GM12874 (cell line): ENCODE measurements around the gene KIF5C.

Experiments used
- TF ChIP-seq, protein P1 (sequence below): IDR thresholded peaks from 2 replicates; pipeline ENCODE4 v1.5.1; 2011; ENCODE audit warnings: low read depth, mild to moderate bottlenecking, control low read depth, low read length, moderate library complexity; ENCODE audit not compliant: insufficient read depth

Gene KIF5C

DNA sequence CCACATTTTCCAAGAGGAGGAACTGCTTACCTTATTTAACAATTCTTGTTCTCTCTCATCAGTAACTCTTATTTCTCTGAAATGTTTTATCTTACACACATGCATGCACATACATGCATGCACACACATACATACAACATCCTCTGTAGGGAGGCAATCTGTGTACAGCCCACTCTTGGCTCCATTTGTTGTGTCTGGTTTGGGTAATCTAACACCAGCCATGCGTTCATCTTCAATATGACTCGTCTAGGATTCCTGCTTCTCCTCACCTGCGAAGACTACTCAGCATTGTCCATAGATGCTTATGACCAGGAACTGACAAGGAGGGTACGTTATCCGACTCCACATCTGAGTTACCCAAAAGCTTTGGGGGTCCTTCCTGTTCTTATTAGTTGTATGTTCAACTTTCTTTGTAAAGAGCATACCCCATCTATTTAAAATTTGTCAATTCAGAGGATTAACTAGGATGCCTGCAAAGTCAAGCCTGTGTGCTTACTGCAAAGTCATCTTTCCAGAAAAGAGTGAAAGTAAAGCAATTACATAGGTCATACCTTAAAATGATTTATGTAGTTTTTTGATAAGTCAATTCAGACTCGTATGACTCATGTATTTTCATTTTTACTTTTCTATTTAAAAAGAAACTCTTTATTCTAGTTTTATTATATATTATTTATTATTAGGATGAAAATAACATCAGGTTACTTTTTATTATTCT, 181.7 kb downstream of the KIF5C start:
- TF ChIP-seq, protein P1, sequence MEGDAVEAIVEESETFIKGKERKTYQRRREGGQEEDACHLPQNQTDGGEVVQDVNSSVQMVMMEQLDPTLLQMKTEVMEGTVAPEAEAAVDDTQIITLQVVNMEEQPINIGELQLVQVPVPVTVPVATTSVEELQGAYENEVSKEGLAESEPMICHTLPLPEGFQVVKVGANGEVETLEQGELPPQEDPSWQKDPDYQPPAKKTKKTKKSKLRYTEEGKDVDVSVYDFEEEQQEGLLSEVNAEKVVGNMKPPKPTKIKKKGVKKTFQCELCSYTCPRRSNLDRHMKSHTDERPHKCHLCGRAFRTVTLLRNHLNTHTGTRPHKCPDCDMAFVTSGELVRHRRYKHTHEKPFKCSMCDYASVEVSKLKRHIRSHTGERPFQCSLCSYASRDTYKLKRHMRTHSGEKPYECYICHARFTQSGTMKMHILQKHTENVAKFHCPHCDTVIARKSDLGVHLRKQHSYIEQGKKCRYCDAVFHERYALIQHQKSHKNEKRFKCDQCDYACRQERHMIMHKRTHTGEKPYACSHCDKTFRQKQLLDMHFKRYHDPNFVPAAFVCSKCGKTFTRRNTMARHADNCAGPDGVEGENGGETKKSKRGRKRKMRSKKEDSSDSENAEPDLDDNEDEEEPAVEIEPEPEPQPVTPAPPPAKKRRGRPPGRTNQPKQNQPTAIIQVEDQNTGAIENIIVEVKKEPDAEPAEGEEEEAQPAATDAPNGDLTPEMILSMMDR = no peak

DNA sequence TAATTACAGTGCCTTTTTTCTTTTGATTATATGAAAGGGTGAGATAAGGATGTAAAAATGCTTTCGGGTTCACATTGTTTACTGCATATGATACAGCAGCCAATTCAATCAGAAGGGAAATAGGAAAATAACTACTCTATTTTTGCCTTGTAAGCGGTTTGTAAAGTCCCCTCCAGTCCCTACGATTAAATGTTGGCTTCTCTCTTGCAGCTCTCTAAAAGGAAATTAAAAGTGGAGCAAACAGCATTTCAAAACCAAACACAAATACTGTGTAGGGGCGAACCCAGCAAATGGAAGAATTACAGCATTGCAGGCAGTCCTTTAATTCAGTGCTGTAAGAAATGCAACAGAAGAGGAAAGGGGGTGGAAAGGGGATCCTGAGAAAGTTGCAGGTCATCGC, 182.4 kb downstream of the KIF5C start:
- TF ChIP-seq, protein P1 = no peak

DNA sequence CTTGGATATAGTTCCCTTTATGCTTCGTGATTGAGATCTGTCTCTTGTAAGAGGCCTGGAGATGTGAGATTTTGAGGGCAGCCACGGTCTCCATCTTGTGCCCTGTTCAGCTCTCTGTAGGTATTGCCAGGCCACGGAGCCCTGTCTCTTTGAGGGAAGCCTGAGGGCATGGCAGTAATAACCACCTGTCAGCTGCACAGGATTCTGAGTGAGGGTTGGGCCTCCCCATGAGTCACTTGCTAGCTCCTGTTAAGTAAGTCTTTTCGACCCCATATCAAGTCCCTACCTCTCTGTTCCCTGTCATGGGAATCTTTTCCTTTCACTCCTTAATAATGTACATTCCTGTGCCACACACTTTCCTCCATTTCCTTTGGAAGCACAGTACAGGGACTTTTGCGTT, 183.9 kb downstream of the KIF5C start:
- TF ChIP-seq, protein P1 = no peak

DNA sequence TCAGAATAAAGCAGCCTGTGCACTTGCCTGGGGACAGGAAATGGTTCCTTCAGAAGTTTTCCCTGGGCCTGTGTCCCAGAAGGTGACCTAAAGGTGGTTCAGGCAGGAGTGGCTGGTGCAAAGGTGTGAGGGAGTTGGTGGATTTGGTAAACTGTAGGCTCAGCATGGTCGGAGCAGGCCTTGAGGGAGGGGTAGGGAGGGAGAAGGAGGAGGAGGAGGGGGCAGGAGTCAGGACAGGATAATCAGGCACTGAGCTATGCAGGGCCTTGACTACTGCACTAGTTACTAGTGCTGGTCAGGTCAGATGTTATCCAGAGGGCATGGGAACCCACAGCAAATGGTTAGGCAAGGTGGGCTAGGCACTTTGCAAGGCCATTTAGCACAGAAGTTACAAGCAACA, 184.8 kb downstream of the KIF5C start:
- TF ChIP-seq, protein P1 = no peak

DNA sequence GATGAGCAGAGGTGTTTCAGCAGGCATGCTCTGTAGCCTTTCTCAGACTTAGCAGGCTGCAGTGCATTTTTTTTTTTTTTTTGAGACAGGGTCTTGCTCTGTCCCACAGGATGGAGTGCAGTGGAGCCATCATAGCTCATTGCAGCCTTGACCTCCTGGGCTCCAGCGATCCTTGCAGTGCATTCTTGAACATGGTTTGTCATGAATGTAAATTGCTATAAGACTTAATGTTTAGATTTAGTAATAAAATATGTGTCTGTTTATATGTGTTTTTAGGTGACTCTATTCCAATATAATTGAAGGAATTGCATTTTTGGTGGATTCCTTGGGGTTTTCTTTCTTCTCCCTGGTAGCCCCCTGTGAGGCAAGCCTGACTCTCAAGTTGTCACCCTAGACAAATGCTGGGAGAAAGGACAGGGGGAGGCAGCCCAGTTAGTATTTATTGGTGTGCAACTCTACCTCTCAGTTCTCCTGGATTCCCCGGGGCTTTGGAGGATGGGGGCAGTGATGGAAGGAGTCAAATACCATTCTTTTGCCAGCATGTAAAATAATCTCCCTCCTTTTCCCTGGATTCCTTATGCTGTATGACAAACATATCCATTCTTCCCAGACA, 186.2 kb downstream of the KIF5C start:
- TF ChIP-seq, protein P1 = no peak

DNA sequence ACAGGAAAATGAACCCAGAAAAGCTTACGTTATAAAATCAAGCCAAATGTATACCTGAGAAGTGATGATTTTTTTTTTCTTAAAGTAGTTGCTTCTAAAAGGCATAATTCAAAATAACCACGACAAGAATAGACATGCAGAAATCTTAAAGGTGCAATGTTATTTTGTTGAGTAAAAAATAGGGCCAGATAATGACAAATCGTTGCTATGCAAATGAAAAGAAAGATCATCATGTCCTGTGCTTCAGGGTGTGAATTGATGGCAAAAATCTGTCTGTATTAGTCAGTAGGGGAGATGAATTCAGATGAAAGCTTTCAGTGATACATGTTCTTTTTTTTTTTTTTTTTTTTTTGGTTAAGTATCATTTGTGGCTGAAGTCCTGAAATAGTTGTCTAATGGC, 187.5 kb downstream of the KIF5C start:
- TF ChIP-seq, protein P1 = no peak

DNA sequence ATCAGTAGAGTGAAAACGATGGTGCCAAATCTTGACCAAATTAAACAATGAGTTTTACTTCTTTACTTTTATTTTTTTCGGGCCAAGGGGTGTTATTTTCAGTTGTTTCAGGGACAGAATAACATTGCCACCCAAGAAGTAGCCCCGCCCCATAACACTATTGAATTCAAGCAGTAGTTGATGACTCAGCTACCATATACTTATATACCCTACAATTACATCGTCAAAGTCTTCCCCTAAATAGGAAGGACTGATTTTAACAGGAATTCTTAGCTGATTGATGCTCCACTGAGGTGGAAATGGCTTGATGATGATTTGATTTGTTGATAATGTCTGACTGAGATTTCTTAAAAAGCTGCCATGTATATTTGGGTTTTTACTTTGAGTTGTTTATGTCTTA, 188.2 kb downstream of the KIF5C start:
- TF ChIP-seq, protein P1 = no peak
